ENCODE data around the gene RARA.
A peak's percentile ranks its signal among the peaks of the same experiment; 100 is the strongest.
"Not testable (repeated sequence)": the region's sequence is repeated elsewhere in the genome, so short reads cannot be mapped to it uniquely, and the experiment has no call there.

Gene RARA

DNA sequence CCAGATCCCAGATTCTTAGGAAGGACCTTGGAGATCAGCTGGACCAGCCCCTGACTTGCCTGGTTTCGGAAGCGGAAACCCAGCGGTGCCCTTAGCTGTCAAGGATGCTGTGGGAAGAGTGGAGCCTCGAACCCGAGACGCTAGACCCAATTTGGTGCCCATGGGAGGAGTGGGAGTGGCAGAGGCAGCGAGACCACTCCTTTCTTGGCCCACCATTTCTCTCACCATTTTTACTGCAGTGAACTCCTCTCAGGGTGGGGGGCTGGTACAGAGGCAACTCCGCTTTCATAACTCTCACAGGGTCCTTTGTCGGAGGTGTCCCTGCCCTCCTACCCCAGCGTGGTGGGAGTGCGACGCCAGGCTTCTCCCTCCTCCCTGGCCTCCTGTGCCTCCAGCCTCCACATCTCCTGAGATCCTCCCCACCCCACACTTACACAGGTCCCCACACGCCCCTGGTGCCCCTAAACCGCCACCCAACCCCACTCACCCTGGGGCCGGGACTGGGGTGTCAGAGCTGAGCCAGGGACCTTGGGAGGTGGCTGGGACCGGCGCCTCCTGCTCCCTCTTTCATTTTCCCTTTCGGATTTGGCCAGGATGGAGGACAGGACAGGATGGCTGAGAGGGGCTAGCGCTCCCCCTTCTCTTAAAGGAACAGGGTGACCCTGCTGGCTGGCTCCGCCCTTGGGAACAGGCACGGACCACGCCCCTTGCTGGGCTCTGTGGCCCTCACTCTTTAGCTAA is 55.3 kb downstream of the RARA start, which contains the start of gene GJD3:
GJD3 (minus strand) TSS at position 617 of the 741 bp plus-strand sequence. CDS start 922 bp downstream, outside the sequence.
- H3K4me3 ChIP-seq (ENCODE audit: low read depth, low read length), result peak within 1 kb of the TSS; percentile 64
- peaks cover 18% of the 10 kb centered on the region for H3K4me1 ChIP-seq (ENCODE audit: control insufficient read depth, insufficient read depth, low read length)
- peaks cover 41% of the 10 kb centered on the region for H3K27me3 ChIP-seq (ENCODE audit: control insufficient read depth, insufficient read depth, low read length)
- no peaks in the 10 kb centered on the region for H3K9me3 ChIP-seq (ENCODE audit: control insufficient read depth, insufficient read depth, low read length)
- H3K27ac ChIP-seq (ENCODE audit: low read depth, low read length), result no peak within 1 kb of the TSS
- no peak within 1 kb of the TSS for H3K9ac ChIP-seq (ENCODE audit: low read depth, low read length)
- H3K36me3 ChIP-seq (ENCODE audit: control insufficient read depth, insufficient read depth, low read length), result no peaks in the 10 kb centered on the region

GRCh38 chr17:40364906-40365305 is 55.9 kb downstream of the RARA start:
- Histone ChIP-seq H3K4me3 (ENCODE audit: low read depth, low read length) (no peak overlapping the region), H3K9me3 (ENCODE audit: control insufficient read depth, insufficient read depth, low read length) (no peaks in the 10 kb centered on the region), H3K36me3 (ENCODE audit: control insufficient read depth, insufficient read depth, low read length) (no peaks in the 10 kb centered on the region), H3K4me1 (ENCODE audit: control insufficient read depth, insufficient read depth, low read length) (peaks cover 18% of the 10 kb centered on the region), H3K9ac (ENCODE audit: low read depth, low read length) (no peak overlapping the region), H3K27me3 (ENCODE audit: control insufficient read depth, insufficient read depth, low read length) (peaks cover 41% of the 10 kb centered on the region), H3K27ac (ENCODE audit: low read depth, low read length) (no peak overlapping the region)

- H3K4me1 ChIP-seq (ENCODE audit: control insufficient read depth, insufficient read depth, low read length), result peaks cover 15% of the 10 kb centered on the region
- no peak overlapping the region for H3K9ac ChIP-seq (ENCODE audit: low read depth, low read length)
- H3K27me3 ChIP-seq (ENCODE audit: control insufficient read depth, insufficient read depth, low read length), result peaks cover 32% of the 10 kb centered on the region
- H3K27ac ChIP-seq (ENCODE audit: low read depth, low read length), result no peak overlapping the region
- H3K36me3 ChIP-seq (ENCODE audit: control insufficient read depth, insufficient read depth, low read length), result no peaks in the 10 kb centered on the region
- no peaks in the 10 kb centered on the region for H3K9me3 ChIP-seq (ENCODE audit: control insufficient read depth, insufficient read depth, low read length)
- no peak overlapping the region for H3K4me3 ChIP-seq (ENCODE audit: low read depth, low read length)
Observed at GRCh38 chr17:40366076-40366860, 57.3 kb downstream of the RARA start.

DNA sequence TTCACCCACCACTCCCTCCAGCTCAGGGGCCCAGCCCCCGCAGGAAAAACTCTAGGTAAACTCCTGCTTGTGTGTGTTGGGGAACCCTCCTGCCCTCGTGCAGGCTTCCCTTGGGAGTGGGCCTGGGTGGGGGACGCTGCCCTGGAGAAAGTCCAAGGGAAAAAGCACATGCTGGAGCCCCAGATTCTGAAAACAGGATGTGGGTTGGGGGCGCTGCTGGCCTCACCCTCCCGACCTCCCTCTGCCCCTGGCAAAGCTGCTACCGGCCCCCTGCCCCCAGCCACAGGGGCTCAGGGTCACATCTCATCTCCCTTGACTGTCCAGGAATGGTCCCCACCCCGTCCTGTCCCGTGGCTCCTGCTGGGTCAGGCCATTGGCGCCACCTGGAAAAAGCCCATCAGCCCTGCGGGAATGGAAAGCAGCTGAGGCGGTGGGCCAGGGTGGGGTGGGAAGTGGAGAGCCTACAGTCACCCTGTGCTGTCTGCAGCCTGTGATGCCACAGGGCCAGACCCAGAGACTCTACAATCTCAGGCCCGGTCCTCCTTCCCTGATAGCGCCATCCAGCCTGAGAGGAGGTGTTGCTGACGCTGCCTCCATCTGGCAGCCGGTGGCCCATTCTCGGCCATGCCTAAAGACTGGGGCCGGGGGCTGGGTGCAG is 58.0 kb downstream of the RARA start:
- Histone ChIP-seq H3K27ac (ENCODE audit: low read depth, low read length) (no peak overlapping the region), H3K4me3 (ENCODE audit: low read depth, low read length) (no peak overlapping the region), H3K36me3 (ENCODE audit: control insufficient read depth, insufficient read depth, low read length) (no peaks in the 10 kb centered on the region), H3K9me3 (ENCODE audit: control insufficient read depth, insufficient read depth, low read length) (no peaks in the 10 kb centered on the region), H3K27me3 (ENCODE audit: control insufficient read depth, insufficient read depth, low read length) (peaks cover 26% of the 10 kb centered on the region), H3K9ac (ENCODE audit: low read depth, low read length) (no peak overlapping the region), H3K4me1 (ENCODE audit: control insufficient read depth, insufficient read depth, low read length) (peaks cover 10% of the 10 kb centered on the region; the same call in 1 of the 2 replicates)

- H3K9me3 ChIP-seq (ENCODE audit: control insufficient read depth, insufficient read depth, low read length); H3K4me1 ChIP-seq (ENCODE audit: control insufficient read depth, insufficient read depth, low read length); H3K27ac ChIP-seq (ENCODE audit: low read depth, low read length); H3K4me3 ChIP-seq (ENCODE audit: low read depth, low read length); H3K9ac ChIP-seq (ENCODE audit: low read depth, low read length); H3K36me3 ChIP-seq (ENCODE audit: control insufficient read depth, insufficient read depth, low read length): not testable (repeated sequence)
- H3K27me3 ChIP-seq (ENCODE audit: control insufficient read depth, insufficient read depth, low read length), result peaks cover 18% of the 10 kb centered on the region
Observed at GRCh38 chr17:40367728-40368127, 58.7 kb downstream of the RARA start.

GRCh38 chr17:40369923-40370322 is 60.9 kb downstream of the RARA start:
- Histone ChIP-seq H3K4me1 (ENCODE audit: control insufficient read depth, insufficient read depth, low read length) (peaks cover 5% of the 10 kb centered on the region; the same call in 1 of the 2 replicates), H3K9ac (ENCODE audit: low read depth, low read length) (no peak overlapping the region), H3K9me3 (ENCODE audit: control insufficient read depth, insufficient read depth, low read length) (no peaks in the 10 kb centered on the region), H3K27me3 (ENCODE audit: control insufficient read depth, insufficient read depth, low read length) (no peaks in the 10 kb centered on the region), H3K4me3 (ENCODE audit: low read depth, low read length) (no peak overlapping the region), H3K27ac (ENCODE audit: low read depth, low read length) (no peak overlapping the region), H3K36me3 (ENCODE audit: control insufficient read depth, insufficient read depth, low read length) (no peaks in the 10 kb centered on the region)

DNA sequence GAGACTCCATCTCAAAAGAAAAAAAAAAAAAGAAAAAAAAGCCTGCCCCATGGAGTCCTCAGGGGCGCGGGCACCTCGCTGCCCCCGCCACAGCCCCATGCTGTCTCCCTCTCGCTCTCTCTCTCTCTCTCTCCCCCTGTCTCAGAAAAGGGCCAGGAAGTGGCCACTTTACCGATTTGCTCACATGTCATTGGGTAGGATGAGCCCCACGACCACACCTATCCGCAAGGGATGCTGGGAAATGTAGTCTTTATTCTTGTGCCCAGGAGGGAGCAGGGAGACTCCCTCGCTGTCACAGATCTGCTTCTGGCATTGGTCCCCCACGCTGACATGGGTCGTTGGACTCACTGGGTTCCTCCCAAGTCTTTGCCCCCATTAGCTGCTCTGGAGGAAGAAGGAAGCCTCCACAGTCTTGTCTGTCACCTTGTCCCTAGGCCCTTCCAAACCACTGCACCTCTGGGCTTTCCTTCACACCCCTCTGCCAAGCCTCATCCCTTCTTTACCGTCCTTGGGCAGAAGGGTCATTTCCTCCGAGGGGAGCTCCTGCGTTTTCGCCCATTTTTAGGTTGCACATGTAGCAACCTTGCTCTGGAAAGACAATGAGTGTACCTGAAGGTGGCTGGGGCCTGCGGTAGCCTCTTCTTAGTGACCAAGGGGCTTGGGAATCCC is 62.4 kb downstream of the RARA start:
- Histone ChIP-seq H3K27ac (ENCODE audit: low read depth, low read length) (no peak overlapping the region), H3K9ac (ENCODE audit: low read depth, low read length) (no peak overlapping the region), H3K9me3 (ENCODE audit: control insufficient read depth, insufficient read depth, low read length) (no peaks in the 10 kb centered on the region), H3K27me3 (ENCODE audit: control insufficient read depth, insufficient read depth, low read length) (no peaks in the 10 kb centered on the region), H3K36me3 (ENCODE audit: control insufficient read depth, insufficient read depth, low read length) (no peaks in the 10 kb centered on the region), H3K4me1 (ENCODE audit: control insufficient read depth, insufficient read depth, low read length) (peaks cover 4% of the 10 kb centered on the region; the same call in 1 of the 2 replicates), H3K4me3 (ENCODE audit: low read depth, low read length) (no peak overlapping the region)

GRCh38 chr17:40372031-40372430 is 63.1 kb downstream of the RARA start:
- H3K27me3 ChIP-seq (ENCODE audit: control insufficient read depth, insufficient read depth, low read length), result no peaks in the 10 kb centered on the region
- H3K4me1 ChIP-seq (ENCODE audit: control insufficient read depth, insufficient read depth, low read length), result peaks cover 4% of the 10 kb centered on the region; the same call in 1 of the 2 replicates
- H3K9me3 ChIP-seq (ENCODE audit: control insufficient read depth, insufficient read depth, low read length), result no peaks in the 10 kb centered on the region
- no peak overlapping the region for H3K4me3 ChIP-seq (ENCODE audit: low read depth, low read length)
- H3K9ac ChIP-seq (ENCODE audit: low read depth, low read length), result no peak overlapping the region
- no peaks in the 10 kb centered on the region for H3K36me3 ChIP-seq (ENCODE audit: control insufficient read depth, insufficient read depth, low read length)
- no peak overlapping the region for H3K27ac ChIP-seq (ENCODE audit: low read depth, low read length)

GRCh38 chr17:40372644-40373043 is 63.7 kb downstream of the RARA start:
- H3K4me1 ChIP-seq (ENCODE audit: control insufficient read depth, insufficient read depth, low read length); H3K27me3 ChIP-seq (ENCODE audit: control insufficient read depth, insufficient read depth, low read length); H3K36me3 ChIP-seq (ENCODE audit: control insufficient read depth, insufficient read depth, low read length); H3K27ac ChIP-seq (ENCODE audit: low read depth, low read length); H3K4me3 ChIP-seq (ENCODE audit: low read depth, low read length); H3K9me3 ChIP-seq (ENCODE audit: control insufficient read depth, insufficient read depth, low read length); H3K9ac ChIP-seq (ENCODE audit: low read depth, low read length): not testable (repeated sequence)

- Histone ChIP-seq H3K27ac (ENCODE audit: low read depth, low read length) (no peak overlapping the region), H3K36me3 (ENCODE audit: control insufficient read depth, insufficient read depth, low read length) (no peaks in the 10 kb centered on the region), H3K9me3 (ENCODE audit: control insufficient read depth, insufficient read depth, low read length) (no peaks in the 10 kb centered on the region), H3K4me1 (ENCODE audit: control insufficient read depth, insufficient read depth, low read length) (peaks cover 4% of the 10 kb centered on the region; the same call in 1 of the 2 replicates), H3K27me3 (ENCODE audit: control insufficient read depth, insufficient read depth, low read length) (no peaks in the 10 kb centered on the region), H3K4me3 (ENCODE audit: low read depth, low read length) (no peak overlapping the region), H3K9ac (ENCODE audit: low read depth, low read length) (no peak overlapping the region)
Observed at GRCh38 chr17:40373324-40373723, 64.3 kb downstream of the RARA start.

All from HUES48 (cell line).